Naive thymus-derived CD8-positive, alpha-beta T cell (primary cell): ENCODE measurements around the gene CEND1. TPM values are rescaled to one million over a fixed set of nuclear protein-coding genes. Genes with fewer than 3 reads are reported as not detected.
A peak's percentile ranks its signal among the peaks of the same experiment; 100 is the strongest.

ENCODE experiments used
- ATAC-seq, 2 donors: fragments of 150-1000 bp; cut with Tn5 transposase in 1 of 2; sonication (Bioruptor Pico), chemical (Tn5 transposase) in 1 of 2; 1 replicate in 1 of 2; 2 replicates in 1 of 2; pipeline ENCODE4 v1.10.0; 2021; ENCODE audit warnings: mild to moderate bottlenecking in 2 of 2, moderate library complexity in 2 of 2
- POLR2A ChIA-PET: fragments of 350-600 bp; sonication (Branson Sonifier 250); formaldehyde crosslinking; loops from one replicate; lab custom pipeline; 2021; ENCODE audit warnings: antibody characterized with exemption; lab: Charles Lee
- DNase-seq, 10 donors: peaks; one replicate each; pipeline versions ENCODE4 v3.0.0 to v3.0.0-alpha.2; 2020 to 2022
- H3K27ac Mint-ChIP-seq, 10 donors: one replicate each; pipeline ENCODE4 v1.8.0; 2020 to 2022; ENCODE audit warnings: mild to moderate bottlenecking in 10 of 10, mixed read lengths in 10 of 10, moderate library complexity in 4 of 10, inconsistent platforms in 1 of 10
- H3K27me3 Mint-ChIP-seq, 5 donors: one replicate each; pipeline ENCODE4 v1.8.0; 2021 to 2022; ENCODE audit warnings: mixed read lengths in 5 of 5
- H3K36me3 Mint-ChIP-seq, 3 donors: one replicate each; pipeline ENCODE4 v1.8.0; 2020 to 2022; ENCODE audit warnings: mixed read lengths in 3 of 3, mild to moderate bottlenecking in 2 of 3, inconsistent platforms in 1 of 3
- H3K4me1 Mint-ChIP-seq, 4 donors: one replicate each; pipeline ENCODE4 v1.8.0; 2021 to 2022; ENCODE audit warnings: mixed read lengths in 4 of 4
- H3K4me3 Mint-ChIP-seq, 10 donors: one replicate each; pipeline ENCODE4 v1.8.0; 2020 to 2022; ENCODE audit warnings: mild to moderate bottlenecking in 10 of 10, mixed read lengths in 10 of 10, moderate library complexity in 6 of 10, inconsistent platforms in 1 of 10
- H3K9me3 Mint-ChIP-seq, 9 donors: one replicate each; pipeline ENCODE4 v1.8.0; 2020 to 2022; ENCODE audit warnings: mixed read lengths in 9 of 9, mild to moderate bottlenecking in 3 of 9, inconsistent platforms in 1 of 9, moderate library complexity in 1 of 9
- polyA plus RNA-seq, 3 donors: library from polyadenylated mRNA; unstranded; fragments of 300-500 nt; fragmentation: Illumina TruSeq; gene quantifications; one replicate each; pipeline ENCODE4 v1.2.3, GENCODE V29; 2021
- total RNA-seq, 8 experiments: library from RNA in 2 of 8; stranded (reverse) in 2 of 8; gene quantifications; one replicate each; pipeline ENCODE4 v1.2.3 and lab custom pipeline; 2021 to 2026

The CEND1 gene
- total and polyA plus RNA-seq, 5 experiments from 2014 or later: not detected

- Mint-ChIP-seq H3K4me1 (peaks cover 6 to 29% (median 29%) of the 10 kb centered on the region in 4 donors), H3K27me3 (peaks cover 0 to 5% (median 0%) of the 10 kb centered on the region in 5 donors), H3K9me3 (no peaks in the 10 kb centered on the region), H3K27ac (no peak overlapping the region), H3K4me3 (no peak overlapping the region), H3K36me3 (peaks cover 0 to 16% (median 4%) of the 10 kb centered on the region in 3 donors)
- no peak for ATAC-seq
- no peak for DNase-seq
- POLR2A ChIA-PET: interaction anchor here (0.6 to 1.2 kb wide), 3 partner anchors 9 to 1542 kb away, joined by 3 to 4 read pairs (median 3); no protein-coding TSS in a partner anchor
These were observed 2.6 kb upstream of the CEND1 start for GRCh38 chr11:792535-792821.

GRCh38 chr11:791658-792534 lies 2.0 kb upstream of the CEND1 start:
- POLR2A ChIA-PET: interaction anchor here (0.6 to 1.2 kb wide), 2 partner anchors 9 to 562 kb away, joined by 3 to 4 read pairs; no protein-coding TSS in a partner anchor
- Mint-ChIP-seq H3K36me3 (peaks cover 0 to 16% (median 4%) of the 10 kb centered on the region in 3 donors), H3K4me3 (no peak overlapping the region), H3K4me1 (peaks cover 4 to 24% (median 23%) of the 10 kb centered on the region in 4 donors), H3K27me3 (peaks cover 0 to 5% (median 0%) of the 10 kb centered on the region in 5 donors), H3K9me3 (no peaks in the 10 kb centered on the region), H3K27ac (no peak overlapping the region)
- no peak for ATAC-seq
- no peak for DNase-seq

- DNase-seq (no peak), ATAC-seq (no peak)
- Mint-ChIP-seq H3K4me3 (peak overlapping the region in 1 of 10 donors; percentile 62), H3K36me3 (peaks cover 0 to 15% (median 4%) of the 10 kb centered on the region in 3 donors), H3K27me3 (peaks cover 0 to 5% (median 0%) of the 10 kb centered on the region in 5 donors), H3K4me1 (peaks cover 6 to 20% (median 16%) of the 10 kb centered on the region in 4 donors), H3K27ac (peak overlapping the region in 1 of 10 donors; percentile 33), H3K9me3 (no peaks in the 10 kb centered on the region)
- POLR2A ChIA-PET: interaction anchor here (1.0 to 1.8 kb wide), 2 partner anchors 13 to 42 kb away, joined by 3 to 4 read pairs; partner anchors contain the start of genes CD151 and PIDD1
These were observed 1.1 kb upstream of the CEND1 start for GRCh38 chr11:790721-791564.

GRCh38 chr11:788953-789940 lies 643 bp downstream of the CEND1 start:
- Mint-ChIP-seq H3K4me1 (peaks cover 6 to 19% (median 13%) of the 10 kb centered on the region in 4 donors), H3K4me3 (peak overlapping the region in 3 of 10 donors; percentile 10 to 35 (median 10)), H3K27me3 (peaks cover 0 to 5% (median 0%) of the 10 kb centered on the region in 5 donors), H3K27ac (peak overlapping the region in 1 of 10 donors; percentile 70), H3K36me3 (peaks cover 0 to 15% (median 4%) of the 10 kb centered on the region in 3 donors), H3K9me3 (no peaks in the 10 kb centered on the region)
- ATAC-seq: no peak
- POLR2A ChIA-PET: interaction anchor here (0.7 to 1.8 kb wide), 2 partner anchors 15 to 17 kb away, joined by 3 to 4 read pairs; partner anchors contain the start of gene PIDD1
- DNase-seq: no peak

GRCh38 chr11:788009-788640 lies 1.8 kb downstream of the CEND1 start:
- H3K36me3 Mint-ChIP-seq: peaks cover 0 to 17% (median 4%) of the 10 kb centered on the region in 3 donors
- H3K4me1 Mint-ChIP-seq: peaks cover 9 to 17% (median 16%) of the 10 kb centered on the region in 4 donors
- H3K27ac Mint-ChIP-seq: peak overlapping the region in 2 of 10 donors; percentile 31 to 33
- peak overlapping the region in 4 of 10 donors; percentile 22 to 48 (median 30) for H3K4me3 Mint-ChIP-seq
- no peak for DNase-seq
- no peaks in the 10 kb centered on the region for H3K9me3 Mint-ChIP-seq
- POLR2A ChIA-PET: interaction anchor here (0.7 to 2.0 kb wide), 3 partner anchors 10 to 51 kb away, joined by 3 to 6 read pairs (median 3); no protein-coding TSS in a partner anchor
- peak; percentile 32 to 39 for ATAC-seq
- H3K27me3 Mint-ChIP-seq: peaks cover 0 to 5% (median 0%) of the 10 kb centered on the region in 5 donors

GRCh38 chr11:787084-787675 lies 2.7 kb downstream of the CEND1 start:
- ATAC-seq: no peak
- no peaks in the 10 kb centered on the region for H3K9me3 Mint-ChIP-seq
- H3K4me3 Mint-ChIP-seq: no peak overlapping the region
- H3K27ac Mint-ChIP-seq: no peak overlapping the region
- peaks cover 9 to 17% (median 16%) of the 10 kb centered on the region in 4 donors for H3K4me1 Mint-ChIP-seq
- no peak for DNase-seq
- POLR2A ChIA-PET: interaction anchor here (0.9 to 2.0 kb wide), 3 partner anchors 9 to 50 kb away, joined by 3 to 6 read pairs (median 4); no protein-coding TSS in a partner anchor
- H3K27me3 Mint-ChIP-seq: peaks cover 0 to 5% (median 0%) of the 10 kb centered on the region in 5 donors
- H3K36me3 Mint-ChIP-seq: peaks cover 0 to 11% (median 4%) of the 10 kb centered on the region in 3 donors

- DNase-seq (no peak), ATAC-seq (no peak)
- Mint-ChIP-seq H3K27ac (peak overlapping the region in 3 of 10 donors; percentile 40 to 53 (median 44)), H3K4me3 (peak overlapping the region in 1 of 10 donors; percentile 11), H3K9me3 (no peaks in the 10 kb centered on the region), H3K27me3 (peaks cover 0 to 5% (median 0%) of the 10 kb centered on the region in 5 donors), H3K4me1 (peaks cover 9 to 19% (median 17%) of the 10 kb centered on the region in 4 donors), H3K36me3 (peaks cover 0 to 8% (median 4%) of the 10 kb centered on the region in 3 donors)
- POLR2A ChIA-PET: interaction anchor here (1.0 to 2.0 kb wide), 5 partner anchors 8 to 49 kb away, joined by 3 to 6 read pairs (median 4); no protein-coding TSS in a partner anchor
These were observed 3.4 kb downstream of the CEND1 start for GRCh38 chr11:786235-787083.

- POLR2A ChIA-PET: interaction anchor here (0.8 to 1.0 kb wide), 2 partner anchors 9 to 195 kb away, joined by 3 read pairs; no protein-coding TSS in a partner anchor
- peak; percentile 57 to 85 for ATAC-seq
- Mint-ChIP-seq H3K36me3 (peaks cover 0 to 4% (median 0%) of the 10 kb centered on the region in 3 donors), H3K27ac (peak overlapping the region in 1 of 10 donors; percentile 55), H3K9me3 (no peaks in the 10 kb centered on the region), H3K4me1 (peaks cover 9 to 28% (median 16%) of the 10 kb centered on the region in 4 donors), H3K4me3 (no peak overlapping the region), H3K27me3 (peaks cover 0 to under 1% (median 0%) of the 10 kb centered on the region in 5 donors)
- peak in 2 of 10 donors; percentile 3 to 27 for DNase-seq
These were observed 6.3 kb downstream of the CEND1 start for GRCh38 chr11:783581-784015.

GRCh38 chr11:782264-783174 lies 7.4 kb downstream of the CEND1 start:
- Mint-ChIP-seq H3K27me3 (no peaks in the 10 kb centered on the region), H3K4me1 (peaks cover 5 to 28% (median 12%) of the 10 kb centered on the region in 4 donors), H3K36me3 (peaks cover 0 to 4% (median 0%) of the 10 kb centered on the region in 3 donors), H3K9me3 (no peaks in the 10 kb centered on the region), H3K4me3 (no peak overlapping the region), H3K27ac (no peak overlapping the region)
- DNase-seq (peak in 1 of 10 donors; percentile 2), ATAC-seq (no peak)
- POLR2A ChIA-PET: interaction anchor here (0.8 kb wide), 1 partner anchor 10 kb away, joined by 3 read pairs; no protein-coding TSS in a partner anchor
